ENCODE measurements around the gene SERPINB6.

DNA sequence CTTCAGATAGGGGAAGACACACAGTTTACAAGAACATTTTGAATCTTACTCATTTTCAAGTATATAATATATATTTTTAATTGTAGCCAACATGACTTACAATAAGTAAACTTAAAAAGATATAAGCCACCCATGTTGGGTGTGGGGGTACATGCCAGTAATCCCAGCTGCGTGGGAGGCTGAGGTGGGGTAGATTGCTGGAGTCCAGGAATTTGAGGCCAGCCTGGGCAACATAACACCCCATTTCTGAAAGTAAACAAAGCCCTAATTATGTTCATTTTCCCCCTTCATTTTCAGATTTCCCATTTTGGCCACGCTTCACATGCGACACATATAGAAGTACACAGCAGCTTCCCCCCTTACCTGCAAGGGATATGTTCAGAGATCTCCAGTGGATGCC lies 30.5 kb downstream of the SERPINB6 start:
- TF ChIP-seq EZH2 (IDR thresholded peaks at IDR 0.05; ENCODE audit: borderline replicate concordance, low read length), result no peak
- TF ChIP-seq, protein P1, sequence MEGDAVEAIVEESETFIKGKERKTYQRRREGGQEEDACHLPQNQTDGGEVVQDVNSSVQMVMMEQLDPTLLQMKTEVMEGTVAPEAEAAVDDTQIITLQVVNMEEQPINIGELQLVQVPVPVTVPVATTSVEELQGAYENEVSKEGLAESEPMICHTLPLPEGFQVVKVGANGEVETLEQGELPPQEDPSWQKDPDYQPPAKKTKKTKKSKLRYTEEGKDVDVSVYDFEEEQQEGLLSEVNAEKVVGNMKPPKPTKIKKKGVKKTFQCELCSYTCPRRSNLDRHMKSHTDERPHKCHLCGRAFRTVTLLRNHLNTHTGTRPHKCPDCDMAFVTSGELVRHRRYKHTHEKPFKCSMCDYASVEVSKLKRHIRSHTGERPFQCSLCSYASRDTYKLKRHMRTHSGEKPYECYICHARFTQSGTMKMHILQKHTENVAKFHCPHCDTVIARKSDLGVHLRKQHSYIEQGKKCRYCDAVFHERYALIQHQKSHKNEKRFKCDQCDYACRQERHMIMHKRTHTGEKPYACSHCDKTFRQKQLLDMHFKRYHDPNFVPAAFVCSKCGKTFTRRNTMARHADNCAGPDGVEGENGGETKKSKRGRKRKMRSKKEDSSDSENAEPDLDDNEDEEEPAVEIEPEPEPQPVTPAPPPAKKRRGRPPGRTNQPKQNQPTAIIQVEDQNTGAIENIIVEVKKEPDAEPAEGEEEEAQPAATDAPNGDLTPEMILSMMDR (IDR thresholded peaks at IDR 0.05; ENCODE audit: low read length), result no peak
